Activated CD4-positive, alpha-beta memory T cell treated with anti-CD3 and anti-CD28 coated beads for 36 hours (primary cell): ENCODE measurements around the gene EPHB1. TPM values are rescaled to one million over a fixed set of nuclear protein-coding genes. Genes with fewer than 3 reads are reported as not detected.

Source experiments
- CTCF ChIA-PET: fragments of 350-600 bp; sonication (Branson Sonifier 250); formaldehyde crosslinking; loops from one replicate; lab custom pipeline; 2021; ENCODE audit warnings: antibody characterized with exemption, inconsistent platforms; lab: Charles Lee
- POLR2A ChIA-PET: fragments of 350-600 bp; sonication (Branson Sonifier 250); formaldehyde crosslinking; loops from one replicate; lab custom pipeline; 2021; ENCODE audit warnings: antibody characterized with exemption; lab: Charles Lee
- DNase-seq: peaks from one replicate; pipeline ENCODE4 v3.0.0-alpha.2; 2020
- H3K27ac Mint-ChIP-seq: one replicate; pipeline ENCODE4 v1.8.0; 2021; ENCODE audit warnings: mixed read lengths
- H3K27me3 Mint-ChIP-seq: one replicate; pipeline ENCODE4 v1.8.0; 2021; ENCODE audit warnings: mixed read lengths
- H3K36me3 Mint-ChIP-seq: one replicate; pipeline ENCODE4 v1.8.0; 2021; ENCODE audit warnings: mixed read lengths
- H3K4me1 Mint-ChIP-seq: one replicate; pipeline ENCODE4 v1.8.0; 2021; ENCODE audit warnings: low read depth, mixed read lengths
- H3K4me3 Mint-ChIP-seq: one replicate; pipeline ENCODE4 v1.8.0; 2021; ENCODE audit warnings: mild to moderate bottlenecking, mixed read lengths
- H3K9me3 Mint-ChIP-seq: one replicate; pipeline ENCODE4 v1.8.0; 2021; ENCODE audit warnings: mixed read lengths
- intact Hi-C: fragments of 100-400 bp; cut with micrococcal nuclease; formaldehyde crosslinking; loops from one replicate; pipeline ENCODE4 v1.15.1; 2023
- total RNA-seq, 2 experiments: library from RNA; stranded (reverse); gene quantifications; one replicate each; pipeline ENCODE4 v1.2.3, GENCODE V29; 2021

The EPHB1 gene
- total RNA-seq, 2 experiments from 2014 or later, result 1.3 TPM

GRCh38 chr3:135081856-135082434, 286.9 kb downstream of the EPHB1 start:
- CTCF ChIA-PET, result no interaction called here
- H3K27ac Mint-ChIP-seq, result no peak overlapping the region
- POLR2A ChIA-PET, result no interaction called here
- H3K4me1 Mint-ChIP-seq, result no peaks in the 10 kb centered on the region
- no peak for DNase-seq
- no peak overlapping the region for H3K4me3 Mint-ChIP-seq
- H3K36me3 Mint-ChIP-seq, result no peaks in the 10 kb centered on the region
- no peaks in the 10 kb centered on the region for H3K9me3 Mint-ChIP-seq
- H3K27me3 Mint-ChIP-seq, result peaks cover 3% of the 10 kb centered on the region
- intact Hi-C loops, result no loop called here

GRCh38 chr3:135082706-135083105, 287.6 kb downstream of the EPHB1 start:
- intact Hi-C loops, result no loop called here
- ChIA-PET CTCF (no interaction called here), POLR2A (no interaction called here)
- Mint-ChIP-seq H3K4me1 (no peaks in the 10 kb centered on the region), H3K4me3 (no peak overlapping the region), H3K9me3 (no peaks in the 10 kb centered on the region), H3K27ac (no peak overlapping the region), H3K27me3 (peaks cover 3% of the 10 kb centered on the region), H3K36me3 (no peaks in the 10 kb centered on the region)
- DNase-seq, result no peak

- H3K36me3 Mint-ChIP-seq, result no peaks in the 10 kb centered on the region
- H3K4me3 Mint-ChIP-seq, result no peak overlapping the region
- no peaks in the 10 kb centered on the region for H3K9me3 Mint-ChIP-seq
- intact Hi-C loops, result no loop called here
- no peaks in the 10 kb centered on the region for H3K4me1 Mint-ChIP-seq
- POLR2A ChIA-PET, result no interaction called here
- peaks cover 3% of the 10 kb centered on the region for H3K27me3 Mint-ChIP-seq
- CTCF ChIA-PET, result no interaction called here
- H3K27ac Mint-ChIP-seq, result no peak overlapping the region
- DNase-seq, result no peak
Measured at GRCh38 chr3:135083179-135083578, 288.1 kb downstream of the EPHB1 start.

GRCh38 chr3:135083756-135084155, 288.7 kb downstream of the EPHB1 start:
- Mint-ChIP-seq H3K36me3 (no peaks in the 10 kb centered on the region), H3K9me3 (no peaks in the 10 kb centered on the region), H3K4me1 (no peaks in the 10 kb centered on the region), H3K27ac (no peak overlapping the region), H3K27me3 (peaks cover 3% of the 10 kb centered on the region), H3K4me3 (no peak overlapping the region)
- ChIA-PET POLR2A (no interaction called here), CTCF (no interaction called here)
- intact Hi-C loops, result no loop called here
- no peak for DNase-seq

- H3K27ac Mint-ChIP-seq, result no peak overlapping the region
- H3K4me1 Mint-ChIP-seq, result no peaks in the 10 kb centered on the region
- DNase-seq, result no peak
- no peak overlapping the region for H3K4me3 Mint-ChIP-seq
- peaks cover 2% of the 10 kb centered on the region for H3K27me3 Mint-ChIP-seq
- ChIA-PET POLR2A (no interaction called here), CTCF (no interaction called here)
- intact Hi-C loops, result no loop called here
- H3K9me3 Mint-ChIP-seq, result no peaks in the 10 kb centered on the region
- no peaks in the 10 kb centered on the region for H3K36me3 Mint-ChIP-seq
Measured at GRCh38 chr3:135084405-135084804, 289.3 kb downstream of the EPHB1 start.

- H3K27ac Mint-ChIP-seq, result no peak overlapping the region
- ChIA-PET CTCF (no interaction called here), POLR2A (no interaction called here)
- no peaks in the 10 kb centered on the region for H3K36me3 Mint-ChIP-seq
- peaks cover 2% of the 10 kb centered on the region for H3K27me3 Mint-ChIP-seq
- no peak overlapping the region for H3K4me3 Mint-ChIP-seq
- DNase-seq, result no peak
- no peaks in the 10 kb centered on the region for H3K4me1 Mint-ChIP-seq
- H3K9me3 Mint-ChIP-seq, result no peaks in the 10 kb centered on the region
- intact Hi-C loops, result no loop called here
Measured at GRCh38 chr3:135084976-135085375, 289.9 kb downstream of the EPHB1 start.

- CTCF ChIA-PET, result no interaction called here
- no peak for DNase-seq
- no peaks in the 10 kb centered on the region for H3K9me3 Mint-ChIP-seq
- POLR2A ChIA-PET, result no interaction called here
- no peak overlapping the region for H3K27ac Mint-ChIP-seq
- no peaks in the 10 kb centered on the region for H3K4me1 Mint-ChIP-seq
- intact Hi-C loops, result no loop called here
- H3K4me3 Mint-ChIP-seq, result no peak overlapping the region
- H3K36me3 Mint-ChIP-seq, result no peaks in the 10 kb centered on the region
- H3K27me3 Mint-ChIP-seq, result peaks cover 2% of the 10 kb centered on the region
Measured at GRCh38 chr3:135085652-135086436, 290.8 kb downstream of the EPHB1 start.

GRCh38 chr3:135087782-135088181, 292.7 kb downstream of the EPHB1 start:
- no peaks in the 10 kb centered on the region for H3K9me3 Mint-ChIP-seq
- H3K27me3 Mint-ChIP-seq, result peaks cover 2% of the 10 kb centered on the region
- no peak for DNase-seq
- no peaks in the 10 kb centered on the region for H3K4me1 Mint-ChIP-seq
- intact Hi-C loops, result no loop called here
- H3K4me3 Mint-ChIP-seq, result no peak overlapping the region
- POLR2A ChIA-PET, result no interaction called here
- H3K36me3 Mint-ChIP-seq, result no peaks in the 10 kb centered on the region
- CTCF ChIA-PET, result no interaction called here
- no peak overlapping the region for H3K27ac Mint-ChIP-seq

GRCh38 chr3:135089451-135089850, 294.4 kb downstream of the EPHB1 start:
- H3K9me3 Mint-ChIP-seq, result no peaks in the 10 kb centered on the region
- H3K4me3 Mint-ChIP-seq, result no peak overlapping the region
- H3K27me3 Mint-ChIP-seq, result peaks cover 2% of the 10 kb centered on the region
- H3K36me3 Mint-ChIP-seq, result no peaks in the 10 kb centered on the region
- H3K27ac Mint-ChIP-seq, result no peak overlapping the region
- POLR2A ChIA-PET, result no interaction called here
- H3K4me1 Mint-ChIP-seq, result no peaks in the 10 kb centered on the region
- no peak for DNase-seq
- intact Hi-C loops, result no loop called here
- CTCF ChIA-PET, result no interaction called here

- Mint-ChIP-seq H3K4me1 (no peaks in the 10 kb centered on the region), H3K36me3 (no peaks in the 10 kb centered on the region), H3K4me3 (no peak overlapping the region), H3K9me3 (no peaks in the 10 kb centered on the region), H3K27ac (no peak overlapping the region), H3K27me3 (peaks cover 2% of the 10 kb centered on the region)
- ChIA-PET POLR2A (no interaction called here), CTCF (no interaction called here)
- intact Hi-C loops, result no loop called here
- DNase-seq, result no peak
Measured at GRCh38 chr3:135090020-135090717, 295.1 kb downstream of the EPHB1 start.

GRCh38 chr3:135091946-135092345, 296.9 kb downstream of the EPHB1 start:
- H3K27ac Mint-ChIP-seq, result no peak overlapping the region
- H3K4me3 Mint-ChIP-seq, result no peak overlapping the region
- no peak for DNase-seq
- intact Hi-C loops, result no loop called here
- H3K4me1 Mint-ChIP-seq, result no peaks in the 10 kb centered on the region
- H3K9me3 Mint-ChIP-seq, result no peaks in the 10 kb centered on the region
- H3K36me3 Mint-ChIP-seq, result no peaks in the 10 kb centered on the region
- H3K27me3 Mint-ChIP-seq, result peaks cover 2% of the 10 kb centered on the region
- CTCF ChIA-PET, result no interaction called here
- POLR2A ChIA-PET, result no interaction called here

- no peaks in the 10 kb centered on the region for H3K36me3 Mint-ChIP-seq
- POLR2A ChIA-PET, result no interaction called here
- H3K9me3 Mint-ChIP-seq, result no peaks in the 10 kb centered on the region
- no peak for DNase-seq
- no peak overlapping the region for H3K27ac Mint-ChIP-seq
- no peaks in the 10 kb centered on the region for H3K4me1 Mint-ChIP-seq
- CTCF ChIA-PET, result no interaction called here
- peaks cover 2% of the 10 kb centered on the region for H3K27me3 Mint-ChIP-seq
- intact Hi-C loops, result no loop called here
- H3K4me3 Mint-ChIP-seq, result no peak overlapping the region
Measured at GRCh38 chr3:135093121-135093520, 298.1 kb downstream of the EPHB1 start.
